Nephron progenitor cell (in vitro differentiated cells): ENCODE results near the gene CYTH4.
"Not testable (repeated sequence)": the region's sequence is repeated elsewhere in the genome, so short reads cannot be mapped to it uniquely, and the experiment has no call there.

Experiments used
- DNase-seq: peaks from one replicate; pipeline ENCODE4 v3.0.0; 2021
- H3K27ac Mint-ChIP-seq: 2 replicates; pipeline ENCODE4 v1.8.0; 2021; ENCODE audit warnings: mild to moderate bottlenecking, moderate library complexity, mixed read lengths
- H3K27me3 Mint-ChIP-seq: 2 replicates; pipeline ENCODE4 v1.8.0; 2021; ENCODE audit warnings: mild to moderate bottlenecking, low read depth, mixed read lengths; ENCODE audit not compliant: poor library complexity
- H3K36me3 Mint-ChIP-seq: 2 replicates; pipeline ENCODE4 v1.8.0; 2021; ENCODE audit warnings: low read depth, mixed read lengths
- H3K4me1 Mint-ChIP-seq: 2 replicates; pipeline ENCODE4 v1.8.0; 2021; ENCODE audit warnings: mixed read lengths
- H3K4me3 Mint-ChIP-seq: 2 replicates; pipeline ENCODE4 v1.8.0; 2021; ENCODE audit warnings: mild to moderate bottlenecking, moderate library complexity, mixed read lengths
- H3K9me3 Mint-ChIP-seq: 2 replicates; pipeline ENCODE4 v1.8.0; 2021; ENCODE audit warnings: mild to moderate bottlenecking, moderate library complexity, mixed read lengths
- TF ChIP-seq, protein P1 (sequence below): fragments of 200-600 bp; sonication (generic); IDR thresholded peaks from 2 replicates; pipeline ENCODE4 v1.5.0; 2021; ENCODE audit warnings: antibody characterized with exemption

Gene CYTH4

DNA sequence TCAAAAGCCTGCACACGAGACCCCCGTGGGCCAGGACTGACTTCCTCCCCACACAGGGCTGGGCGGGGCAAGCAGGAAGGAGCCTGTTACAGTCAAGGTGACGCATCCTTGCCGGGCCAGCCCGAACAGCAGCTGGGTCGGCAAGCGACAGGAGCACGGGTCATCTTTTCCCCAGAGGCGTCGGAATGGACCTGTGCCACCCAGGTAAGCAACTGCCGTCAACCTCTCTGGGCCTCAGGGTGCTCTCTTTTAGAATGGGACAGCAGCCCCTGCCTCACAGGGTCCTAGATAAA lies at the start of gene CYTH4:
Gene CYTH4 (plus strand): TSS at position 124 of the 293 bp plus-strand sequence. CDS start 62 bp downstream, at position 186.
- H3K4me3 Mint-ChIP-seq: no peak within 1 kb of the TSS
- H3K27me3 Mint-ChIP-seq: peaks cover 44% of the 10 kb centered on the region
- no peak for DNase-seq
- TF ChIP-seq, protein P1, sequence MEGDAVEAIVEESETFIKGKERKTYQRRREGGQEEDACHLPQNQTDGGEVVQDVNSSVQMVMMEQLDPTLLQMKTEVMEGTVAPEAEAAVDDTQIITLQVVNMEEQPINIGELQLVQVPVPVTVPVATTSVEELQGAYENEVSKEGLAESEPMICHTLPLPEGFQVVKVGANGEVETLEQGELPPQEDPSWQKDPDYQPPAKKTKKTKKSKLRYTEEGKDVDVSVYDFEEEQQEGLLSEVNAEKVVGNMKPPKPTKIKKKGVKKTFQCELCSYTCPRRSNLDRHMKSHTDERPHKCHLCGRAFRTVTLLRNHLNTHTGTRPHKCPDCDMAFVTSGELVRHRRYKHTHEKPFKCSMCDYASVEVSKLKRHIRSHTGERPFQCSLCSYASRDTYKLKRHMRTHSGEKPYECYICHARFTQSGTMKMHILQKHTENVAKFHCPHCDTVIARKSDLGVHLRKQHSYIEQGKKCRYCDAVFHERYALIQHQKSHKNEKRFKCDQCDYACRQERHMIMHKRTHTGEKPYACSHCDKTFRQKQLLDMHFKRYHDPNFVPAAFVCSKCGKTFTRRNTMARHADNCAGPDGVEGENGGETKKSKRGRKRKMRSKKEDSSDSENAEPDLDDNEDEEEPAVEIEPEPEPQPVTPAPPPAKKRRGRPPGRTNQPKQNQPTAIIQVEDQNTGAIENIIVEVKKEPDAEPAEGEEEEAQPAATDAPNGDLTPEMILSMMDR: no peak
- H3K9me3 Mint-ChIP-seq: no peaks in the 10 kb centered on the region
- peaks cover 29% of the 10 kb centered on the region for H3K4me1 Mint-ChIP-seq
- no peaks in the 10 kb centered on the region for H3K36me3 Mint-ChIP-seq
- H3K27ac Mint-ChIP-seq: no peak within 1 kb of the TSS

DNA sequence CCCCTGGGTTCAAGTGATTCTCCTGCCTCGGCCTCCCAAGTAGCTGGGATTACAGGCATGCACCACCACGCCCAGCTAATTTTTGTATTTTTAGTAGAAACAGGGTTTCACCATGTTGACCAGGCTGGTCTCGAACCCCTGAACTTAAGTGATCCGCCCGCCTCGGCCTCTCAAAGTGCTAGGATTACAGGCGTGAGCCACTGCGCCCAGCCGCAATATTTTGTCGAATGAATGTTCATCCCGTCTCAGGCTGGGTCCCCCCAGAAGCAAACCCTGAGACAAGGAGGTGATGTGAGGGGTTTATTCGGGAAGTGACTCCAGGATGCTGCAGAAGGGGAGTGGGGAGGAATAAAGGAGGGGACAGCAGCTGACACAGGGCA lies 48.9 kb upstream of the CYTH4 start:
- peaks cover 36% of the 10 kb centered on the region for H3K4me1 Mint-ChIP-seq
- not testable (repeated sequence) for H3K36me3 Mint-ChIP-seq, DNase-seq, H3K27ac Mint-ChIP-seq, H3K9me3 Mint-ChIP-seq, H3K4me3 Mint-ChIP-seq
- peaks cover 14% of the 10 kb centered on the region for H3K27me3 Mint-ChIP-seq

- no peak for DNase-seq
- H3K4me3 Mint-ChIP-seq: no peak overlapping the region
- no peaks in the 10 kb centered on the region for H3K36me3 Mint-ChIP-seq
- TF ChIP-seq, protein P1: no peak
- H3K27ac Mint-ChIP-seq: no peak overlapping the region
- H3K27me3 Mint-ChIP-seq: peaks cover 12% of the 10 kb centered on the region
- no peaks in the 10 kb centered on the region for H3K9me3 Mint-ChIP-seq
- H3K4me1 Mint-ChIP-seq: peaks cover 35% of the 10 kb centered on the region
These were observed 48.3 kb upstream of the CYTH4 start for GRCh38 chr22:37233751-37234631.

DNA sequence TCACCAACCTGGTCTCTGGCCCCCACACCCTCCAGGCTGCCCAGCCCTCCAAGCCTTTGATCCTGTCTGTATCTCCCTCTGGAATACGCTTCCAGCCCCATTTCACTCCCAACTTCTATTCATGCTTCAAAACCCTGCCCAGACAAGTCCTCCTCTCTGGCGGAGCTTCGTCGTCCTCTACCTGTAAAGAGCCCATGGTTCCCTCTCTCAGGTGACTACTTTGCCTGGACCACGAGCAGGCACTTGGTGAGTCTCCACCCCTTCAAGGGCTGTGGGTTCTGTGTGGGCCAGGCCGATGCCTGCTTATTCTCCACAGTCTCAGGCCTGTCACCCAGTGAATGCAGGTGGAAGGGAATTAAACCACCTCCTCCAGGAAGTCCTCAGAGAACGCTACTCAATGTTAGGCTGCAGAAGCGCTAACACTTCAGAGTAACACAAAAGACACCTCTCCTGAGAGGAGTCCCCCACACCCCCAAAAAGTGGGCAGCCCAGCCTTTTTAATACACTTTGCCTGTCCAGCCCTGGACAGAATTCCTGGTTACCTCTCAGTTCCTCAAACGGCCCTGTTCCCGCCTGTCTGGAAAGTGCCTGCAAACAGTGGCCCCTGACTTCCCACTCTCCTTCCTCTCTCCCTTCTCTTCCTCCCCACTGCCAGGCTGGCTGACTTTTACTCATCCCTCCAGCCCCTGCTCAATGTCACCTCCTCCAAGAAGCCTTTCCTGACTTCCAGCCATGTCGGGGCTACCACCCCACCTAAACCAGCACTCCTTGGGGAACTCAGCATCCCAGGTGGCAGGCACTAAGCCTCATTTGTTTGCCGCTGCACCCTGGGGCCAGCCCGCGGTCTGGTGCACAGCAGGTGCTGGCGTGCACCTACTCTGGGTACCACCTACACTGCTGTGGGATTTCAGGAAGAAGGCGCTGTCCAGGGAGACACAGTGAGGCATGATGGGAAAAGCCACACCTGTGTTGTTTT lies 47.3 kb upstream of the CYTH4 start:
- TF ChIP-seq, protein P1: no peak
- Mint-ChIP-seq H3K4me1 (peaks cover 26% of the 10 kb centered on the region), H3K36me3 (no peaks in the 10 kb centered on the region), H3K9me3 (no peaks in the 10 kb centered on the region), H3K27ac (peak overlapping the region; percentile 88), H3K27me3 (peaks cover 11% of the 10 kb centered on the region), H3K4me3 (no peak overlapping the region)
- no peak for DNase-seq

GRCh38 chr22:37235897-37236607 lies 46.3 kb upstream of the CYTH4 start:
- Mint-ChIP-seq H3K4me3 (no peak overlapping the region), H3K27me3 (peaks cover 11% of the 10 kb centered on the region), H3K27ac (no peak overlapping the region), H3K36me3 (no peaks in the 10 kb centered on the region), H3K9me3 (no peaks in the 10 kb centered on the region), H3K4me1 (peaks cover 24% of the 10 kb centered on the region)
- TF ChIP-seq, protein P1: no peak
- no peak for DNase-seq
